ENCODE results near the gene OTUB2.

- TF ChIP-seq CTCF (IDR thresholded peaks at IDR 0.05), result no peak
- no peak for TF ChIP-seq POLR2A (IDR thresholded peaks at IDR 0.05)
These were observed 42.1 kb upstream of the OTUB2 start for GRCh38 chr14:93984070-93984469.

Measured in vagina (tissue), 2 donors.